B cell (primary cell): ENCODE results near the gene WEE1. TPM values are rescaled to one million over a fixed set of nuclear protein-coding genes. Genes with fewer than 3 reads are reported as not detected.

Experiments
- ATAC-seq: fragments of 200-7000 bp; cut with Tn5 transposase; one replicate; pipeline ENCODE4 v1.10.0; 2021; ENCODE audit warnings: low read depth, mild to moderate bottlenecking, moderate number of reproducible peaks, moderate library complexity
- CTCF ChIA-PET: fragments of 350-600 bp; sonication (Branson Sonifier 250); formaldehyde crosslinking; loops from one replicate; lab custom pipeline; 2021; ENCODE audit warnings: antibody characterized with exemption, inconsistent platforms; lab: Charles Lee
- POLR2A ChIA-PET: fragments of 350-600 bp; sonication (Branson Sonifier 250); formaldehyde crosslinking; loops from one replicate; lab custom pipeline; 2021; ENCODE audit warnings: antibody characterized with exemption; lab: Charles Lee
- DNase-seq: peaks from one replicate; pipeline ENCODE4 v3.0.0; 2013
- H2AFZ ChIP-seq: 2 replicates; pipeline ENCODE4 v1.6.1; 2012; ENCODE audit warnings: mild to moderate bottlenecking, low read depth, low read length; ENCODE audit not compliant: insufficient read depth, poor library complexity, severe bottlenecking
- H3K27ac ChIP-seq, 2 donors: 1 replicate in 1 of 2; 2 replicates in 1 of 2; pipeline ENCODE4 v1.5.1; 2012 to 2013; ENCODE audit warnings: low read length in 2 of 2, mild to moderate bottlenecking in 2 of 2, moderate library complexity in 1 of 2
- H3K27me3 ChIP-seq, 4 experiments: fragments of 200-600 bp in 1 of 4; sonication (generic) in 1 of 4; replicated peaks in 1 of 4; 1 replicate in 2 of 4; 2 replicates in 2 of 4; pipeline versions ENCODE4 v1.6.1 to v1.7.0; 2013 to 2016; ENCODE audit warnings: low read length in 3 of 4, mild to moderate bottlenecking in 2 of 4, mixed read lengths in 1 of 4, moderate library complexity in 1 of 4; ENCODE audit not compliant: insufficient read depth in 4 of 4, control insufficient read depth in 3 of 4; ENCODE audit errors: control extremely low read depth in 1 of 4
- H3K36me3 ChIP-seq, 2 experiments: replicated peaks in 1 of 2; 1 replicate in 1 of 2; 2 replicates in 1 of 2; pipeline versions ENCODE4 v1.6.1 to v1.7.1; 2013; ENCODE audit warnings: low read length in 1 of 2; ENCODE audit not compliant: insufficient read depth in 2 of 2, control insufficient read depth in 1 of 2; ENCODE audit errors: control extremely low read depth in 1 of 2, extremely low read depth in 1 of 2
- H3K4me1 ChIP-seq, 2 donors: fragments of 200-600 bp in 1 of 2; sonication (generic) in 1 of 2; 1 replicate in 1 of 2; 2 replicates in 1 of 2; pipeline versions ENCODE4 v1.5.1 to v1.6.1; 2013 to 2017; ENCODE audit warnings: low read length in 2 of 2; ENCODE audit not compliant: control insufficient read depth in 2 of 2, insufficient read depth in 2 of 2
- H3K4me2 ChIP-seq: replicated peaks from 2 replicates; pipeline ENCODE3; 2012; ENCODE audit warnings: mild to moderate bottlenecking, low read depth, low read length; ENCODE audit not compliant: poor library complexity, severe bottlenecking
- H3K4me3 ChIP-seq, 5 experiments: fragments of 200-600 bp in 1 of 5; sonication (generic) in 1 of 5; 1 replicate in 3 of 5; 2 replicates in 2 of 5; pipeline versions ENCODE4 v1.5.1 to v1.7.0; 2011 to 2016; ENCODE audit warnings: low read length in 4 of 5, mild to moderate bottlenecking in 4 of 5, low read depth in 2 of 5, control low read depth in 1 of 5, moderate library complexity in 1 of 5; ENCODE audit not compliant: insufficient read depth in 1 of 5; ENCODE audit errors: control extremely low read depth in 1 of 5, extremely low read depth in 1 of 5
- H3K79me2 ChIP-seq: fragments of 200-600 bp; sonication (generic); one replicate; pipeline ENCODE4 v1.6.0; 2016; ENCODE audit warnings: low read length; ENCODE audit not compliant: control insufficient read depth, insufficient read depth
- H3K9ac ChIP-seq: fragments of 200-600 bp; sonication (generic); 2 replicates; pipeline ENCODE4 v1.6.1; 2017; ENCODE audit warnings: mild to moderate bottlenecking, low read length, moderate library complexity
- H3K9me3 ChIP-seq, 3 donors: one replicate each; pipeline versions ENCODE4 v1.6.1 to v1.7.1; 2013; ENCODE audit warnings: low read length in 2 of 3; ENCODE audit not compliant: control insufficient read depth in 2 of 3, insufficient read depth in 1 of 3; ENCODE audit errors: control extremely low read depth in 1 of 3
- H4K20me1 ChIP-seq: 2 replicates; pipeline ENCODE4 v1.6.0; 2012; ENCODE audit warnings: mild to moderate bottlenecking, low read length; ENCODE audit not compliant: insufficient read depth, control insufficient read depth, poor library complexity, severe bottlenecking
- H3K27ac Mint-ChIP-seq: one replicate; pipeline ENCODE4 v1.8.0; 2021; ENCODE audit warnings: mixed read lengths
- H3K27me3 Mint-ChIP-seq: one replicate; pipeline ENCODE4 v1.8.0; 2021; ENCODE audit warnings: mixed read lengths
- H3K4me1 Mint-ChIP-seq: one replicate; pipeline ENCODE4 v1.8.0; 2021; ENCODE audit warnings: mixed read lengths
- H3K4me3 Mint-ChIP-seq: one replicate; pipeline ENCODE4 v1.8.0; 2021; ENCODE audit warnings: mixed read lengths
- H3K9me3 Mint-ChIP-seq: one replicate; pipeline ENCODE4 v1.8.0; 2022; ENCODE audit warnings: mixed read lengths; ENCODE audit not compliant: insufficient read depth
- EZH2 ChIP-seq: IDR thresholded peaks from 2 replicates; pipeline ENCODE4 v1.6.1; 2012; ENCODE audit warnings: borderline replicate concordance, low read depth, mild to moderate bottlenecking, moderate library complexity, low read length; ENCODE audit not compliant: insufficient read depth, poor library complexity, severe bottlenecking
- WGBS: methylation state at CpG from one replicate; pipeline ENCODE4 v1.1.5; 2013; ENCODE audit warnings: missing lambda C conversion rate; ENCODE audit not compliant: insufficient coverage; 5-methylcytosine and 5-hydroxymethylcytosine counted together
- intact Hi-C: fragments of 100-400 bp; cut with micrococcal nuclease; formaldehyde crosslinking; loops from one replicate; pipeline ENCODE4 v1.10.0; 2022
- polyA plus RNA-seq: library from polyadenylated mRNA; depleted of rRNA; stranded (reverse); fragments of >200 nt; gene quantifications from 2 replicates; pipeline ENCODE4 v1.2.3, GENCODE V29; 2012
- total RNA-seq, 2 donors: library from RNA; stranded (reverse); fragments of 120-200 nt in 1 of 2; gene quantifications; 1 replicate in 1 of 2; 2 replicates in 1 of 2; pipeline versions ENCODE4 v1.2.3 to v1.2.4, GENCODE V29; 2013 to 2022
- TF ChIP-seq, protein P1 (sequence below): fragments of 200-600 bp; IDR thresholded peaks from one replicate; pipeline ENCODE4 v1.8.0; 2022; ENCODE audit warnings: antibody characterized with exemption, mild to moderate bottlenecking

The WEE1 gene
- total and polyA plus RNA-seq, 2 donors (not counting 1 experiment from before 2014, with no cell fraction given): 14.7 to 31.3 TPM

DNA sequence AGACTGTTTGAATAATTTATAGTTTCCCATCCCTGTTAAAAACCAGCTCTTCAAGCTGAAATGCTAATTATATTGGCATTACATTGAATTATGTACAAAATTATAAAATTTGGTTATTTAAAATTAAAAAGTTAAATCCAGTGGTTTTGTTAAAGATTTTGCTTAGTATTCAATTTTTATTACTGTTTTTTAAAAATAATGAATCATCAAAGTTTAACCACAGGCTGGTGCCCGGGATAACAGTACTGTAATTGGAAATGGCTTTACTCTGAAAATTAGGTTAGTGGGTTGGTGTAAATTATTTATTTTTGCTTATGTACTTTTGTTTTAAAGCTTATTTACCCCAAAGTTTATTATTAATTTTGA lies 45.4 kb upstream of the WEE1 start:
- CTCF ChIA-PET: no interaction called here
- ATAC-seq (no peak), DNase-seq (no peak)
- no peaks in the 10 kb centered on the region for H3K4me1 Mint-ChIP-seq
- intact Hi-C loops: no loop called here
- H3K4me1 ChIP-seq: no peaks in the 10 kb centered on the region
- no peaks in the 10 kb centered on the region for H4K20me1 ChIP-seq
- H2AFZ ChIP-seq: no peak overlapping the region
- H3K9ac ChIP-seq: no peak overlapping the region
- TF ChIP-seq, protein P1, sequence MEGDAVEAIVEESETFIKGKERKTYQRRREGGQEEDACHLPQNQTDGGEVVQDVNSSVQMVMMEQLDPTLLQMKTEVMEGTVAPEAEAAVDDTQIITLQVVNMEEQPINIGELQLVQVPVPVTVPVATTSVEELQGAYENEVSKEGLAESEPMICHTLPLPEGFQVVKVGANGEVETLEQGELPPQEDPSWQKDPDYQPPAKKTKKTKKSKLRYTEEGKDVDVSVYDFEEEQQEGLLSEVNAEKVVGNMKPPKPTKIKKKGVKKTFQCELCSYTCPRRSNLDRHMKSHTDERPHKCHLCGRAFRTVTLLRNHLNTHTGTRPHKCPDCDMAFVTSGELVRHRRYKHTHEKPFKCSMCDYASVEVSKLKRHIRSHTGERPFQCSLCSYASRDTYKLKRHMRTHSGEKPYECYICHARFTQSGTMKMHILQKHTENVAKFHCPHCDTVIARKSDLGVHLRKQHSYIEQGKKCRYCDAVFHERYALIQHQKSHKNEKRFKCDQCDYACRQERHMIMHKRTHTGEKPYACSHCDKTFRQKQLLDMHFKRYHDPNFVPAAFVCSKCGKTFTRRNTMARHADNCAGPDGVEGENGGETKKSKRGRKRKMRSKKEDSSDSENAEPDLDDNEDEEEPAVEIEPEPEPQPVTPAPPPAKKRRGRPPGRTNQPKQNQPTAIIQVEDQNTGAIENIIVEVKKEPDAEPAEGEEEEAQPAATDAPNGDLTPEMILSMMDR: no peak
- TF ChIP-seq EZH2: no peak
- POLR2A ChIA-PET: no interaction called here
- H3K27me3 Mint-ChIP-seq: no peaks in the 10 kb centered on the region
- no peaks in the 10 kb centered on the region for H3K27me3 ChIP-seq
- H3K4me3 ChIP-seq: no peak overlapping the region
- H3K4me3 Mint-ChIP-seq: no peak overlapping the region
- no peaks in the 10 kb centered on the region for H3K9me3 Mint-ChIP-seq
- no peak overlapping the region for H3K27ac ChIP-seq
- H3K36me3 ChIP-seq: peaks cover 6 to 18% of the 10 kb centered on the region in 2 experiments
- H3K79me2 ChIP-seq: no peaks in the 10 kb centered on the region
- WGBS: no CpG with 5 or more reads among the region's 1 CpG
- H3K9me3 ChIP-seq: no peaks in the 10 kb centered on the region
- no peak overlapping the region for H3K4me2 ChIP-seq
- no peak overlapping the region for H3K27ac Mint-ChIP-seq

DNA sequence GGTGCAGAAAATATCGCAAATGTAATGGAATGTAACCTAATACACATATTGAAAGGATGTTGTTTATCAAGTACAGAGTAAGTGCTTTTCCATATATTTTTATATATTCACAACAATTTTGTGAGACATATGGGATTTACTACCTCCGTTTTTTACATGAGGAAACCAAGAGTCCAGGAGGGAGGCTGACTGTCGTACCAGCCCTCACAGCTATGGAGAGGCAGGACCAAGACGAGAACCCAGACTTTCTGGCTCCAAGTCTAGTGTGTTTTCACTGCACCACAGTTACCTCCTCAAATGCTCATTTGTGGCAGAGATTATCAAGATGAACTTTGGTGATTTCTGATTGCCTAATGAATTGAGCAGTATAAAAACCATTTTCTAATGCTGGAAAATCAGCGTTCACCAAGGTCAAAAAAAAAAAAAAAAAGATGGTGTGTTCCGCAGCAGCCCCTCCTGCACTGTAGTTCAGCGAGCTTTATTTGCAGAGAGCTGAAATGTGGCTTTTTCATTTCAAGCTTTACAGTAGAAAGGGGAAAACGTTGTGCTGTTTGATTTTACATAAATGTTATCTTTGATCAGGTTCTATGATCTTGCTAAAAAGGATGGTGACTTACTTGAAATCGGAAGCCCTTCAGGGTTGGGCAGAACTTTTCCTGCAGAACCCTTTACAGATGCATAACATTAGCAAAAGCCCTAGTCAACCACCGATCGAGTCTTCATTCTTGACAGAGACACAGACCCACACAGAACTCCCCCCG lies 44.7 kb upstream of the WEE1 start:
- Histone ChIP-seq H3K27me3 (no peaks in the 10 kb centered on the region), H3K4me2 (no peak overlapping the region), H3K79me2 (no peaks in the 10 kb centered on the region), H3K9ac (no peak overlapping the region), H3K4me3 (no peak overlapping the region), H3K9me3 (no peaks in the 10 kb centered on the region), H3K36me3 (peaks cover 6 to 18% of the 10 kb centered on the region in 2 experiments), H3K4me1 (no peaks in the 10 kb centered on the region), H3K27ac (no peak overlapping the region), H4K20me1 (no peaks in the 10 kb centered on the region), H2AFZ (no peak overlapping the region)
- intact Hi-C loops: no loop called here
- Mint-ChIP-seq H3K27me3 (no peaks in the 10 kb centered on the region), H3K9me3 (no peaks in the 10 kb centered on the region), H3K27ac (no peak overlapping the region), H3K4me1 (no peaks in the 10 kb centered on the region), H3K4me3 (no peak overlapping the region)
- TF ChIP-seq, protein P1: no peak
- TF ChIP-seq EZH2: no peak
- WGBS: 100% methylated on average over 6 of the region's 12 CpGs
- DNase-seq: no peak
- no peak for ATAC-seq
- ChIA-PET POLR2A (interaction anchor here (0.7 kb wide), 1 partner anchor 32 kb away, joined by 5 read pairs; no protein-coding TSS in a partner anchor), CTCF (interaction anchor here (0.6 kb wide), 1 partner anchor 818 kb away, joined by 4 read pairs; no protein-coding TSS in a partner anchor)
